BLaER1 treated with 17β-estradiol and CSF1 and Interleukin-3, amounts not matched to agents 10 nM and 100 nM (cell line): Measurements from ENCODE around the gene RNF212.
"Not testable (repeated sequence)": the region's sequence is repeated elsewhere in the genome, so short reads cannot be mapped to it uniquely, and the experiment has no call there.

Source experiments
- H3K27ac ChIP-seq, 11 experiments: shearing (Covaris generic); formaldehyde crosslinking; 2 replicates each; pipeline ENCODE4 v1.8.1; 2022
- H3K27me3 ChIP-seq, 11 experiments: shearing (Covaris generic); formaldehyde crosslinking; 2 replicates each; pipeline ENCODE4 v1.8.1; 2022
- H3K36me3 ChIP-seq, 11 experiments: shearing (Covaris generic); formaldehyde crosslinking; 2 replicates each; pipeline ENCODE4 v1.8.1; 2022
- H3K4me1 ChIP-seq, 10 experiments: shearing (Covaris generic); formaldehyde crosslinking; 2 replicates each; pipeline ENCODE4 v1.8.1; 2022
- H3K4me2 ChIP-seq, 11 experiments: shearing (Covaris generic); formaldehyde crosslinking; 2 replicates each; pipeline ENCODE4 v1.8.1; 2022
- H3K4me3 ChIP-seq, 10 experiments: shearing (Covaris generic); formaldehyde crosslinking; 2 replicates each; pipeline ENCODE4 v1.8.1; 2022
- H3K9ac ChIP-seq, 11 experiments: shearing (Covaris generic); formaldehyde crosslinking; 2 replicates each; pipeline ENCODE4 v1.8.1; 2022
- H3K9me3 ChIP-seq, 11 experiments: shearing (Covaris generic); formaldehyde crosslinking; replicated peaks in 1 of 11; 2 replicates each; pipeline ENCODE4 v1.8.1; 2022
- H4K20me1 ChIP-seq, 11 experiments: shearing (Covaris generic); formaldehyde crosslinking; 2 replicates each; pipeline ENCODE4 v1.8.1; 2022
- Cebpa-rat ChIP-seq, 11 experiments: shearing (Covaris generic); IDR thresholded peaks; 2 replicates each; pipeline ENCODE4 v1.8.1; 2022

Gene RNF212

DNA sequence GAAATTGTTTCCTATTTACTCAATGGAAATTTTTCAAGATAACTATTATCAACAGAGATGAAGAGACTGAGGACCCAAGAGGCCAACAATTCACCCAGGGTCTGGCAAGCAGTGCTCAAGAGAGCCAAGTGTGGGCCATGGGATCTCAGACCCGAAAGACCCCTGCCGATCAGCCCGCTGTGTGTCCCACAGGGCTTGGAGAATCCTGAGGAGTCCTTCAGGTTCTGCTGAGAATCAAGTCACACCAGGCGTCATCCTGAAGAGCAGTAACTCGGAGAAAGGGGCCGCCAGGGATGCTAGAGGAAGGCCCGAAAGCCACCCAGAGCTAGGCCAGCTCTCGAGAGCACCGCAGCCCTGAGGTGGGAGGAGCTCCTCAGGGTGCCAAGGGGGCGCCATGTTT, 53.2 kb downstream of the RNF212 start:
- Histone ChIP-seq H3K27me3 (peaks cover 98 to 100% (median 100%) of the 10 kb centered on the region in 11 experiments), H3K4me3 (no peak overlapping the region), H3K36me3 (no peaks in the 10 kb centered on the region), H3K4me1 (peaks cover 11 to 48% (median 32%) of the 10 kb centered on the region in 10 experiments), H4K20me1 (peaks cover 0 to 48% (median 30%) of the 10 kb centered on the region in 11 experiments; a peak in 17 of 22 replicates), H3K9me3 (peaks cover 0 to 5% (median 0%) of the 10 kb centered on the region in 11 experiments; a peak in 1 of 22 replicates), H3K4me2 (peak overlapping the region in 3 of 11 experiments; percentile 5 to 70 (median 23); a peak in 1 of 22 replicates), H3K9ac (no peak overlapping the region), H3K27ac (no peak overlapping the region)
- TF ChIP-seq Cebpa-rat (IDR thresholded peaks at IDR 0.05), result no peak

- Histone ChIP-seq H3K4me2 (peak overlapping the region in 9 of 11 experiments; percentile 7 to 70 (median 47); a peak in 15 of 22 replicates), H3K9me3 (peaks cover 0 to 5% (median 0%) of the 10 kb centered on the region in 11 experiments; a peak in 1 of 22 replicates), H3K4me3 (peak overlapping the region in 3 of 10 experiments; percentile 11 to 34 (median 14); a peak in 2 of 20 replicates), H3K36me3 (no peaks in the 10 kb centered on the region), H3K27me3 (peaks cover 93 to 99% (median 96%) of the 10 kb centered on the region in 11 experiments), H3K4me1 (peaks cover 11 to 49% (median 32%) of the 10 kb centered on the region in 10 experiments), H3K9ac (no peak overlapping the region), H4K20me1 (peaks cover 0 to 48% (median 30%) of the 10 kb centered on the region in 11 experiments; a peak in 17 of 22 replicates), H3K27ac (no peak overlapping the region)
- TF ChIP-seq Cebpa-rat (IDR thresholded peaks at IDR 0.05), result no peak
Measured at GRCh38 chr4:1058997-1059665, 54.2 kb downstream of the RNF212 start.

DNA sequence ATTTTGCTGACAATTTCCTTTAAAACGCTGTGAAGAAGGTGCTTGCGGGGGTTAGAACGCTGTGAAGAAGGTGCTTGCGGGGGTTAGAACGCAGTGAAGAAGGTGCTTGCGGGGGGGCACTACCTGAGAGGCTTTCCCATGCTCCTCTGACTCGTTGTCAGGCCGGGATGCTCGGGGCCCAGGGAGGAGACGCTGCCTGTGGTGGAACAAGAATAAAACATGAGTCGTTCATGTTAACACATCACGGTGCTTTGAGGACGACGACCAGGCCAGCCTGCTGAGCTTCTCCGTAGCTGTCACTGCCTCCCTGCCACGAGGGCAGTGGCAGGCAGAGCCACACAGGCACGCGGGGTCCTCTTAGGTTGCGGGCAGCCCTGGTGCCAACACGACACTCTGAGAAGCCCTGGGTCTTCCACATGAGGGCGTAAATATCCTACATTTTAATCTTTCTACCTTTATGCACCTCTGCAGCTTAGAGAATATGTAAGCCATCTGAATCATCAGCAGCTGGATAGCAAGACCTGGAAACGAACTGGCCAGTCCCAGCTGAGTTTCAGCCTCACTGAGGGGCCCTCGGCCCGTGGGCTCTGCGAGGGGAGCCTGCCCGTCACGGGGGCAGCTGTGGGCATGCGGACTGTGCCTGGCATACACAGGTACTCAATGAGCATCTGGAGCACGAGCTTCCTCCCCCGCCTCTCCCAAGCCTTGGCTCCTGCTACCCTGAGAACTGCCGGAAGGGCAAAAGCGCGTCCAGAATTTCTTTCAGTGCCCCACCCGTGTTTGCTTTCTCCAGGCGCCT, 55.0 kb downstream of the RNF212 start:
- peaks cover 0 to 54% (median 31%) of the 10 kb centered on the region in 11 experiments; a peak in 18 of 22 replicates for H4K20me1 ChIP-seq
- no peaks in the 10 kb centered on the region for H3K36me3 ChIP-seq

GRCh38 chr4:1057403-1057745, 56.0 kb downstream of the RNF212 start:
- peaks cover 24 to 53% (median 33%) of the 10 kb centered on the region in 10 experiments for H3K4me1 ChIP-seq
- peaks cover 0 to 60% (median 38%) of the 10 kb centered on the region in 11 experiments; a peak in 18 of 22 replicates for H4K20me1 ChIP-seq
- H3K9ac ChIP-seq, result no peak overlapping the region
- no peaks in the 10 kb centered on the region; a peak in 1 of 22 replicates for H3K36me3 ChIP-seq
- no peak overlapping the region for H3K27ac ChIP-seq
- H3K4me3 ChIP-seq, result no peak overlapping the region
- H3K9me3 ChIP-seq, result peaks cover 0 to 8% (median 4%) of the 10 kb centered on the region in 11 experiments; a peak in 17 of 22 replicates
- H3K4me2 ChIP-seq, result no peak overlapping the region
- TF ChIP-seq Cebpa-rat (IDR thresholded peaks at IDR 0.05), result no peak
- H3K27me3 ChIP-seq, result peaks cover 93 to 99% (median 96%) of the 10 kb centered on the region in 11 experiments

More for the DNA sequence above, 55.0 kb downstream of the RNF212 start:
- H3K9ac ChIP-seq, result no peak overlapping the region
- H3K4me1 ChIP-seq, result peaks cover 13 to 51% (median 32%) of the 10 kb centered on the region in 10 experiments
- no peak for TF ChIP-seq Cebpa-rat (IDR thresholded peaks at IDR 0.05)
- no peak overlapping the region for H3K27ac ChIP-seq
- peak overlapping the region in 8 of 11 experiments; percentile 7 to 70 (median 49); a peak in 13 of 22 replicates for H3K4me2 ChIP-seq
- H3K4me3 ChIP-seq, result no peak overlapping the region
- peaks cover 93 to 99% (median 96%) of the 10 kb centered on the region in 11 experiments for H3K27me3 ChIP-seq
- H3K9me3 ChIP-seq, result peaks cover 0 to 5% (median 0%) of the 10 kb centered on the region in 11 experiments; a peak in 1 of 22 replicates

DNA sequence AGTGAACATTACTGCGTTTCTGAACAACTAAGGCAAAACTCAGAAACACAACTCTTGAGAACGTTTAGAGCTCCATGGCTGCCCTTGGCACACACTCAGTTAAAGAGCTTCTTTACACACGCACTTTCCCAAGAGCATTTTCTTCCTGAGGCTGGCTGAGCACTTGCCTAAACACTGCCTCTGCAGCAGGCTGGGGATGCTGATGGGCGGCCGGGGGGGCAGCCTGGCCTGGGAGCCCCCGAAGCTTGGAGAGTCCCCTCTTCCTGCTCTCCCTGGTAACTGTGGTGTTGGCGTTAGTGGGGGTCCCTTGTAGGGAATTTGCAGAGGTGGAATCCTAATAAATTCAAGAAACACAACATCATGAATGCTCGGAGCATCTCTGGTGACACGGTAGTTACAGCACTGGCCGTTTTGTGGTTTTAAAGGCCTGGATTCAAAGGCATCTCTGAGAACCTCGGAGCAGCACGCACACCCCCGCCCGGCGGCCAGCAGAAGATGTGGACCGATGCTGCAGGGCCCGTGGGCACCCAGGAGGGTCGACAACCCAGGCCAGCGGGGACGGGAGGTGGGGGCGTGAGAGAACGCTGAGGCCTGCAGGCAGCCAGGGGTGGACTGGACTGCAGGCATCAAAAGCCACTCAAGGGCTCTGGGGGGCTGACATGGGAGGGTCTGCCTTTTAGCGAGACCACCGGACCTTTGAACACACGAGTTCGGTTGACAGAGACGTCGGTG, 56.5 kb downstream of the RNF212 start:
- no peak overlapping the region for H3K4me3 ChIP-seq
- H3K27ac ChIP-seq, result no peak overlapping the region
- H3K4me1 ChIP-seq, result peaks cover 28 to 47% (median 35%) of the 10 kb centered on the region in 10 experiments
- peaks cover 0 to 60% (median 38%) of the 10 kb centered on the region in 11 experiments; a peak in 18 of 22 replicates for H4K20me1 ChIP-seq
- H3K27me3 ChIP-seq, result peaks cover 93 to 99% (median 96%) of the 10 kb centered on the region in 11 experiments
- no peak for TF ChIP-seq Cebpa-rat (IDR thresholded peaks at IDR 0.05)
- H3K9me3 ChIP-seq, result peaks cover 5 to 14% (median 9%) of the 10 kb centered on the region in 11 experiments; a peak in 20 of 22 replicates
- no peaks in the 10 kb centered on the region; a peak in 1 of 22 replicates for H3K36me3 ChIP-seq
- H3K4me2 ChIP-seq, result no peak overlapping the region
- H3K9ac ChIP-seq, result no peak overlapping the region

- Histone ChIP-seq H3K27ac (no peak overlapping the region), H3K4me3 (peak overlapping the region in 9 of 10 experiments; percentile 6 to 59 (median 33); a peak in 16 of 20 replicates), H3K4me2 (peak overlapping the region; percentile 53 to 89 (median 72)), H3K36me3 (no peaks in the 10 kb centered on the region; a peak in 1 of 22 replicates), H4K20me1 (peaks cover 0 to 55% (median 38%) of the 10 kb centered on the region in 11 experiments; a peak in 18 of 22 replicates), H3K4me1 (peaks cover 30 to 45% (median 41%) of the 10 kb centered on the region in 10 experiments), H3K9ac (no peak overlapping the region), H3K27me3 (peaks cover 91 to 99% (median 96%) of the 10 kb centered on the region in 11 experiments), H3K9me3 (peaks cover 9 to 21% (median 17%) of the 10 kb centered on the region in 11 experiments; a peak in 20 of 22 replicates)
- TF ChIP-seq Cebpa-rat (IDR thresholded peaks at IDR 0.05), result no peak
Measured at GRCh38 chr4:1055721-1056590, 57.4 kb downstream of the RNF212 start.

DNA sequence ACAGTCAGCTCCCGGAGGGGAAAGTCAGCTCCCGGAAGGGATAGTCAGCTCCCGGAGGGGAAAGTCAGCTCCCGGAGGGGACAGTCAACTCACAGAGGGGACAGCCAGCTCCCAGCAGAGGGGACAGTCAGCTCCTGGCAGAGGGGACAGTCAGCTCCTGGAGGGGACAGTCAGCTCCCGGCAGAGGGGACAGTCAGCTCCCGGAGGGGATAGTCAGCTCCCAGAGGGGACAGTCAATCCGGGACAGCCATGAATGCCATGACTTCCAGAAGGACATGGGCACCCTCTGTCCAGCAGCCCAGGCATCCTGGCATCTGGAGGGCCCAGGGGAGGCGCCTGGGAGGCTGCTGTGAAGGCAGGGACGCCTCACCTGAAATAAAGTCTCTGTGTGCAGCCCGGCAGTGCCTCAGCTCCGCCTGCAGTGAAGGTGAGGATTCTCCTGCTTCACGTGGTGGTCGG, 58.1 kb downstream of the RNF212 start:
- Histone ChIP-seq H3K4me3 (peak overlapping the region in 9 of 10 experiments; percentile 6 to 59 (median 33); a peak in 13 of 20 replicates), H3K4me1 (peaks cover 37 to 52% (median 48%) of the 10 kb centered on the region in 10 experiments), H3K4me2 (peak overlapping the region; percentile 53 to 89 (median 72); a peak in 21 of 22 replicates), H3K27me3 (peaks cover 84 to 99% (median 96%) of the 10 kb centered on the region in 11 experiments), H4K20me1 (peaks cover 0 to 50% (median 37%) of the 10 kb centered on the region in 11 experiments; a peak in 18 of 22 replicates), H3K9me3 (peaks cover 9 to 23% (median 17%) of the 10 kb centered on the region in 11 experiments; a peak in 20 of 22 replicates)
- not testable (repeated sequence) for H3K36me3 ChIP-seq, H3K9ac ChIP-seq, H3K27ac ChIP-seq

GRCh38 chr4:1054696-1055242, 58.6 kb downstream of the RNF212 start:
- H4K20me1 ChIP-seq, result peaks cover 0 to 50% (median 37%) of the 10 kb centered on the region in 11 experiments; a peak in 18 of 22 replicates
- not testable (repeated sequence) for H3K9ac ChIP-seq, H3K4me3 ChIP-seq, H3K4me2 ChIP-seq, H3K36me3 ChIP-seq, H3K27ac ChIP-seq
- peaks cover 79 to 98% (median 93%) of the 10 kb centered on the region in 11 experiments for H3K27me3 ChIP-seq
- H3K4me1 ChIP-seq, result peaks cover 42 to 56% (median 52%) of the 10 kb centered on the region in 10 experiments
- H3K9me3 ChIP-seq, result peaks cover 9 to 23% (median 17%) of the 10 kb centered on the region in 11 experiments; a peak in 20 of 22 replicates

- H3K27me3 ChIP-seq, result peaks cover 75 to 98% (median 84%) of the 10 kb centered on the region in 11 experiments
- peaks cover 9 to 28% (median 17%) of the 10 kb centered on the region in 11 experiments; a peak in 20 of 22 replicates for H3K9me3 ChIP-seq
- H3K4me2 ChIP-seq, H3K4me3 ChIP-seq, H3K36me3 ChIP-seq, H3K9ac ChIP-seq, H3K27ac ChIP-seq: not testable (repeated sequence)
- H4K20me1 ChIP-seq, result peaks cover 0 to 43% (median 31%) of the 10 kb centered on the region in 11 experiments; a peak in 18 of 22 replicates
- peaks cover 44 to 60% (median 53%) of the 10 kb centered on the region in 10 experiments for H3K4me1 ChIP-seq
Measured at GRCh38 chr4:1053891-1054290, 59.5 kb downstream of the RNF212 start.
